H9 (cell line): ENCODE measurements around the gene PHOSPHO2. TPM values are rescaled to one million over a fixed set of nuclear protein-coding genes. Genes with fewer than 3 reads are reported as not detected.

Source experiments
- DNase-seq: peaks from one replicate; pipeline ENCODE4 v3.0.0-alpha.2; 2017
- H2AFZ ChIP-seq: one replicate; pipeline ENCODE4 v1.6.1; 2013; ENCODE audit warnings: mild to moderate bottlenecking, low read length, control low read depth, moderate library complexity
- H2AK5ac ChIP-seq: 2 replicates; pipeline ENCODE4 v1.6.1; 2013; ENCODE audit warnings: low read length, control low read depth, mixed read lengths; ENCODE audit not compliant: insufficient read length
- H2BK120ac ChIP-seq: one replicate; pipeline ENCODE4 v1.6.1; 2013; ENCODE audit warnings: low read depth, mild to moderate bottlenecking, low read length, control low read depth, inconsistent platforms; ENCODE audit not compliant: poor library complexity, severe bottlenecking
- H2BK12ac ChIP-seq: 2 replicates; pipeline ENCODE4 v1.6.1; 2013; ENCODE audit warnings: low read length, control low read depth, mixed read lengths, low read depth; ENCODE audit not compliant: insufficient read length
- H2BK15ac ChIP-seq: 2 replicates; pipeline ENCODE4 v1.6.1; 2013; ENCODE audit warnings: low read depth, low read length, control low read depth
- H2BK20ac ChIP-seq: one replicate; pipeline ENCODE4 v1.6.1; 2013; ENCODE audit warnings: low read depth, mild to moderate bottlenecking, low read length, control low read depth, inconsistent platforms; ENCODE audit not compliant: poor library complexity, severe bottlenecking
- H2BK5ac ChIP-seq: 2 replicates; pipeline ENCODE4 v1.6.1; 2013; ENCODE audit warnings: low read length, control low read depth, mixed read lengths; ENCODE audit not compliant: insufficient read length
- H3K14ac ChIP-seq: 2 replicates; pipeline ENCODE4 v1.6.1; 2013; ENCODE audit warnings: low read length, control low read depth; ENCODE audit not compliant: insufficient read depth
- H3K18ac ChIP-seq: 2 replicates; pipeline ENCODE4 v1.6.1; 2013; ENCODE audit warnings: low read depth, mild to moderate bottlenecking, mixed read lengths, low read length, control low read depth; ENCODE audit not compliant: insufficient read length
- H3K23ac ChIP-seq: 2 replicates; pipeline ENCODE4 v1.6.1; 2013; ENCODE audit warnings: low read length, control low read depth, mixed read lengths, low read depth; ENCODE audit not compliant: insufficient read length
- H3K23me2 ChIP-seq: 2 replicates; pipeline ENCODE4 v1.6.1; 2013; ENCODE audit warnings: low read depth, mild to moderate bottlenecking, mixed read lengths, low read length, control low read depth; ENCODE audit not compliant: insufficient read length, poor library complexity, severe bottlenecking
- H3K27ac ChIP-seq: 2 replicates; pipeline ENCODE4 v1.5.1; 2013; ENCODE audit warnings: low read length, control low read depth, mixed read lengths, low read depth; ENCODE audit not compliant: insufficient read length
- H3K27me3 ChIP-seq: 2 replicates; pipeline ENCODE4 v1.6.1; 2013; ENCODE audit warnings: low read length, control low read depth, inconsistent platforms; ENCODE audit not compliant: insufficient read depth
- H3K4ac ChIP-seq: 2 replicates; pipeline ENCODE4 v1.6.1; 2013; ENCODE audit warnings: low read depth, mild to moderate bottlenecking, control low read depth, inconsistent platforms, low read length, moderate library complexity
- H3K4me1 ChIP-seq: 2 replicates; pipeline ENCODE4 v1.6.1; 2013; ENCODE audit warnings: low read length, control low read depth, inconsistent platforms; ENCODE audit not compliant: insufficient read depth
- H3K4me2 ChIP-seq: 2 replicates; pipeline ENCODE4 v1.6.1; 2013; ENCODE audit warnings: low read length, control low read depth, mixed read lengths; ENCODE audit not compliant: insufficient read length, insufficient read depth
- H3K56ac ChIP-seq: 2 replicates; pipeline ENCODE4 v1.6.1; 2013; ENCODE audit warnings: low read depth, mild to moderate bottlenecking, mixed read lengths, low read length, control low read depth; ENCODE audit not compliant: insufficient read length
- H3K79me1 ChIP-seq: 2 replicates; pipeline ENCODE4 v1.6.1; 2013; ENCODE audit warnings: low read depth, mild to moderate bottlenecking, moderate library complexity, low read length, control low read depth, inconsistent platforms; ENCODE audit not compliant: insufficient read depth, poor library complexity, severe bottlenecking
- H3K79me2 ChIP-seq: 2 replicates; pipeline ENCODE4 v1.6.1; 2013; ENCODE audit warnings: low read length, control low read depth, inconsistent platforms; ENCODE audit not compliant: insufficient read depth
- H3K9ac ChIP-seq: 2 replicates; pipeline ENCODE4 v1.6.1; 2013; ENCODE audit warnings: low read length, control low read depth, mixed read lengths; ENCODE audit not compliant: insufficient read length; ENCODE audit errors: extremely low read depth
- H3K9me3 ChIP-seq: one replicate; pipeline ENCODE4 v1.6.1; 2013; ENCODE audit warnings: low read depth, low read length, inconsistent platforms; ENCODE audit not compliant: control insufficient read depth
- H3T11ph ChIP-seq: one replicate; pipeline ENCODE4 v1.6.1; 2013; ENCODE audit warnings: mild to moderate bottlenecking, low read length, control low read depth, inconsistent platforms
- H4K20me1 ChIP-seq: one replicate; pipeline ENCODE4 v1.6.1; 2013; ENCODE audit not compliant: control insufficient read depth, insufficient read length, insufficient read depth
- H4K5ac ChIP-seq: 2 replicates; pipeline ENCODE4 v1.6.1; 2013; ENCODE audit warnings: low read depth, mild to moderate bottlenecking, mixed read lengths, low read length, control low read depth; ENCODE audit not compliant: insufficient read length
- H4K8ac ChIP-seq: replicated peaks from 2 replicates; pipeline ENCODE4 v1.6.1; 2013; ENCODE audit warnings: low read length, control low read depth, mixed read lengths, low read depth; ENCODE audit not compliant: insufficient read length
- H4K91ac ChIP-seq: 2 replicates; pipeline ENCODE4 v1.6.1; 2013; ENCODE audit warnings: low read depth, mild to moderate bottlenecking, moderate library complexity, mixed read lengths, low read length, control low read depth; ENCODE audit not compliant: insufficient read length
- H3K27ac Mint-ChIP-seq, 3 experiments: 2 replicates in 2 of 3; 3 replicates in 1 of 3; pipeline ENCODE4 v1.8.0; 2020 to 2021; ENCODE audit warnings: mixed read lengths in 3 of 3, mild to moderate bottlenecking in 1 of 3, moderate library complexity in 1 of 3
- H3K27me3 Mint-ChIP-seq: 2 replicates; pipeline ENCODE4 v1.8.0; 2021; ENCODE audit warnings: low read depth, mild to moderate bottlenecking, moderate library complexity, mixed read lengths
- H3K36me3 Mint-ChIP-seq, 3 experiments: 2 replicates in 2 of 3; 3 replicates in 1 of 3; pipeline ENCODE4 v1.8.0; 2020 to 2021; ENCODE audit warnings: low read depth in 3 of 3, mixed read lengths in 3 of 3; ENCODE audit not compliant: insufficient read depth in 1 of 3
- H3K4me1 Mint-ChIP-seq, 2 experiments: 2 replicates each; pipeline ENCODE4 v1.8.0; 2020; ENCODE audit warnings: mixed read lengths in 2 of 2
- H3K4me3 Mint-ChIP-seq, 2 experiments: 2 replicates in 1 of 2; 3 replicates in 1 of 2; pipeline ENCODE4 v1.8.0; 2020 to 2021; ENCODE audit warnings: mild to moderate bottlenecking in 2 of 2, mixed read lengths in 2 of 2, moderate library complexity in 1 of 2
- H3K9me3 Mint-ChIP-seq, 2 experiments: 2 replicates in 1 of 2; 3 replicates in 1 of 2; pipeline ENCODE4 v1.8.0; 2020; ENCODE audit warnings: mild to moderate bottlenecking in 2 of 2, mixed read lengths in 2 of 2, moderate library complexity in 1 of 2
- WGBS: extraction: QIAGEN DNeasy Blood & Tissue Kit; methylation state at CpG from one replicate; pipeline ENCODE4 v1.1.7; 2013; ENCODE audit warnings: missing lambda C conversion rate, low lambda C conversion rate, mixed read lengths; ENCODE audit not compliant: insufficient read length; ENCODE audit errors: extremely low coverage; 5-methylcytosine and 5-hydroxymethylcytosine counted together
- total RNA-seq: library from RNA; stranded (reverse); gene quantifications from 2 replicates; pipeline ENCODE4 v1.2.1, GENCODE V29; 2021
- TF ChIP-seq, protein P1 (sequence below): fragments of 200-600 bp; sonication (generic); conservative IDR thresholded peaks from 3 replicates; pipeline ENCODE4 v1.8.0; 2021; ENCODE audit warnings: antibody characterized with exemption, mild to moderate bottlenecking

Gene PHOSPHO2
- total RNA-seq, 1 experiment from 2014 or later, result 7.2 TPM

DNA sequence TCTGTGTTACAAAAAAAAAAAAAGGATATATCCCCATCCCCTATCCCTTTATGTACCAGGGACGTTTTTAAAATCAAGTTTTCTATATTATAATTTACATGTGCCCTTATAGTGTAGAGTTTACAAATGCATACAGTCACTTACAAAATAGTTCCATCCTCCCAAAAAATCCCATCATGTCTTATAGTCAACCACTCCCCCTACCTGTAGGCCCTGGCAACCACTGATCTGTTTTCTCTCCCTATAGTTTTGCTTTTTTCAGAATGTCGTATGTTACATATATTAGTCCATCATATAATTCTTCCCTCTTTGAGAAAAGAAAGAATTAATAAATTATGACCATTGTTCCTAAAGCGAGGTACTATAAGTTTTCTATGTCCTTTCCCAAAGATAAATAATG is 17.9 kb upstream of the PHOSPHO2 start:
- Histone ChIP-seq H3K9me3 (no peaks in the 10 kb centered on the region), H3K56ac (no peak overlapping the region), H3K79me2 (no peaks in the 10 kb centered on the region), H3K79me1 (no peaks in the 10 kb centered on the region), H3K27ac (no peak overlapping the region), H3K9ac (no peak overlapping the region), H3K14ac (no peak overlapping the region), H2BK5ac (no peak overlapping the region), H2BK120ac (no peak overlapping the region), H2BK15ac (no peak overlapping the region), H3K4me2 (no peak overlapping the region), H4K8ac (no peak overlapping the region), H3K23me2 (no peaks in the 10 kb centered on the region), H3K4me1 (no peaks in the 10 kb centered on the region), H2BK20ac (no peak overlapping the region), H2AFZ (no peak overlapping the region), H4K5ac (no peak overlapping the region), H3K23ac (no peak overlapping the region), H4K91ac (no peak overlapping the region), H3K18ac (no peak overlapping the region), H2AK5ac (no peak overlapping the region), H4K20me1 (no peaks in the 10 kb centered on the region), H3K27me3 (no peaks in the 10 kb centered on the region), H3K4ac (no peak overlapping the region), H2BK12ac (no peak overlapping the region), H3T11ph (no peak overlapping the region)
- no peak for DNase-seq
- Mint-ChIP-seq H3K4me3 (no peak overlapping the region), H3K4me1 (peaks cover 9 to 13% of the 10 kb centered on the region in 2 experiments), H3K36me3 (peaks cover 0 to 3% (median 0%) of the 10 kb centered on the region in 3 experiments; a peak in 1 of 7 replicates), H3K9me3 (peaks cover 0 to 7% of the 10 kb centered on the region in 2 experiments; a peak in 1 of 5 replicates), H3K27me3 (no peaks in the 10 kb centered on the region), H3K27ac (no peak overlapping the region)
- no CpG with 5 or more reads among the region's 3 CpGs for WGBS
- TF ChIP-seq, protein P1, sequence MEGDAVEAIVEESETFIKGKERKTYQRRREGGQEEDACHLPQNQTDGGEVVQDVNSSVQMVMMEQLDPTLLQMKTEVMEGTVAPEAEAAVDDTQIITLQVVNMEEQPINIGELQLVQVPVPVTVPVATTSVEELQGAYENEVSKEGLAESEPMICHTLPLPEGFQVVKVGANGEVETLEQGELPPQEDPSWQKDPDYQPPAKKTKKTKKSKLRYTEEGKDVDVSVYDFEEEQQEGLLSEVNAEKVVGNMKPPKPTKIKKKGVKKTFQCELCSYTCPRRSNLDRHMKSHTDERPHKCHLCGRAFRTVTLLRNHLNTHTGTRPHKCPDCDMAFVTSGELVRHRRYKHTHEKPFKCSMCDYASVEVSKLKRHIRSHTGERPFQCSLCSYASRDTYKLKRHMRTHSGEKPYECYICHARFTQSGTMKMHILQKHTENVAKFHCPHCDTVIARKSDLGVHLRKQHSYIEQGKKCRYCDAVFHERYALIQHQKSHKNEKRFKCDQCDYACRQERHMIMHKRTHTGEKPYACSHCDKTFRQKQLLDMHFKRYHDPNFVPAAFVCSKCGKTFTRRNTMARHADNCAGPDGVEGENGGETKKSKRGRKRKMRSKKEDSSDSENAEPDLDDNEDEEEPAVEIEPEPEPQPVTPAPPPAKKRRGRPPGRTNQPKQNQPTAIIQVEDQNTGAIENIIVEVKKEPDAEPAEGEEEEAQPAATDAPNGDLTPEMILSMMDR, result peak; percentile 68
